ENCODE measurements around the gene SEZ6.

The SEZ6 gene

GRCh38 chr17:28956861-28957260 lies 49.0 kb downstream of the SEZ6 start:
- H3K4me3 ChIP-seq (ENCODE audit: low read depth, low read length): no peak overlapping the region
- TF ChIP-seq CTCF (IDR thresholded peaks at IDR 0.05; ENCODE audit: low read depth, low read length, missing control alignments): no peak
- no peak for DNase-seq (ENCODE audit: low read depth)

- no peak for TF ChIP-seq CTCF (IDR thresholded peaks at IDR 0.05; ENCODE audit: low read depth, low read length, missing control alignments)
- H3K4me3 ChIP-seq (ENCODE audit: low read depth, low read length): no peak overlapping the region
- no peak for DNase-seq (ENCODE audit: low read depth)
Measured at GRCh38 chr17:28956112-28956511, 49.7 kb downstream of the SEZ6 start.

GRCh38 chr17:28955408-28955807 lies 50.4 kb downstream of the SEZ6 start:
- no peak for TF ChIP-seq CTCF (IDR thresholded peaks at IDR 0.05; ENCODE audit: low read depth, low read length, missing control alignments)
- H3K4me3 ChIP-seq (ENCODE audit: low read depth, low read length): no peak overlapping the region
- DNase-seq (ENCODE audit: low read depth): no peak

- H3K4me3 ChIP-seq (ENCODE audit: low read depth, low read length): no peak overlapping the region
- no peak for TF ChIP-seq CTCF (IDR thresholded peaks at IDR 0.05; ENCODE audit: low read depth, low read length, missing control alignments)
- DNase-seq (ENCODE audit: low read depth): no peak
Measured at GRCh38 chr17:28954886-28955285, 50.9 kb downstream of the SEZ6 start.

- H3K4me3 ChIP-seq (ENCODE audit: low read depth, low read length): no peak overlapping the region
- peak; percentile 99 for TF ChIP-seq CTCF (IDR thresholded peaks at IDR 0.05; ENCODE audit: low read depth, low read length, missing control alignments)
- no peak for DNase-seq (ENCODE audit: low read depth)
Measured at GRCh38 chr17:28953444-28954118, 52.3 kb downstream of the SEZ6 start.

- H3K4me3 ChIP-seq (ENCODE audit: low read depth, low read length): peak overlapping the region; percentile 57
- TF ChIP-seq CTCF (IDR thresholded peaks at IDR 0.05; ENCODE audit: low read depth, low read length, missing control alignments): no peak
- peak; percentile 99 for DNase-seq (ENCODE audit: low read depth)
Measured at GRCh38 chr17:28951991-28952975, 53.5 kb downstream of the SEZ6 start.
